ENCODE measurements around the gene KRTAP11-1. TPM values are rescaled to one million over a fixed set of nuclear protein-coding genes. Genes with fewer than 3 reads are reported as not detected.

KRTAP11-1 gene
- total RNA-seq, 1 experiment from 2014 or later: not detected

DNA sequence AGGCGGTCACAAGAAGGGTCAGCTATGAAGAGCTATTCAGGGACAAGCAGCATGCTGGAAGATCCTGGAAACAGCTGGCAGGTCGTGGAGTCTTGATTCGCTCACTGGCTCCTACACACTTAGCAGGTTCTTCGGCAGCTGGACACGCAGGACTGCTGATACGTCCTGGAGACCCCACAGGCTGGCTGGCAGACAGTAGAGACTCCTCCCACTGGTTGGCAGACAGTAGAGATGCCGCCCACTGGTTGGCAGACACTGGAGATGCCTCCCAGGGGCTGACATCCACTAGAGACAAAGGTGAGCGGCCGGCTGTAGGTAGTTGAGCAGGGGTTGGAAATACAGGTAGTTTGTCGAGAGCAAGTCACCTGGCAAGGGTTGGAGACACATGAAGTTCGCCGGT is 466 bp downstream of the KRTAP11-1 start:
- CTCF ChIA-PET: no interaction called here
- TF ChIP-seq, protein P1, sequence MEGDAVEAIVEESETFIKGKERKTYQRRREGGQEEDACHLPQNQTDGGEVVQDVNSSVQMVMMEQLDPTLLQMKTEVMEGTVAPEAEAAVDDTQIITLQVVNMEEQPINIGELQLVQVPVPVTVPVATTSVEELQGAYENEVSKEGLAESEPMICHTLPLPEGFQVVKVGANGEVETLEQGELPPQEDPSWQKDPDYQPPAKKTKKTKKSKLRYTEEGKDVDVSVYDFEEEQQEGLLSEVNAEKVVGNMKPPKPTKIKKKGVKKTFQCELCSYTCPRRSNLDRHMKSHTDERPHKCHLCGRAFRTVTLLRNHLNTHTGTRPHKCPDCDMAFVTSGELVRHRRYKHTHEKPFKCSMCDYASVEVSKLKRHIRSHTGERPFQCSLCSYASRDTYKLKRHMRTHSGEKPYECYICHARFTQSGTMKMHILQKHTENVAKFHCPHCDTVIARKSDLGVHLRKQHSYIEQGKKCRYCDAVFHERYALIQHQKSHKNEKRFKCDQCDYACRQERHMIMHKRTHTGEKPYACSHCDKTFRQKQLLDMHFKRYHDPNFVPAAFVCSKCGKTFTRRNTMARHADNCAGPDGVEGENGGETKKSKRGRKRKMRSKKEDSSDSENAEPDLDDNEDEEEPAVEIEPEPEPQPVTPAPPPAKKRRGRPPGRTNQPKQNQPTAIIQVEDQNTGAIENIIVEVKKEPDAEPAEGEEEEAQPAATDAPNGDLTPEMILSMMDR (IDR thresholded peaks at IDR 0.05; ENCODE audit: insufficient read depth in 1 of 2, low read depth in 1 of 2, low read length in 1 of 2, severe bottlenecking in 1 of 2, unreplicated experiment in 1 of 2): no peak
- no TSS peak for BruUV-seq (replicated peaks)
- H3K9me3 Mint-ChIP-seq (ENCODE audit: unreplicated experiment): no peaks in the 10 kb centered on the region
- H3K4me1 Mint-ChIP-seq (ENCODE audit: low read depth, unreplicated experiment): no peaks in the 10 kb centered on the region
- no peaks in the 10 kb centered on the region for H3K36me3 ChIP-seq (ENCODE audit: control insufficient read depth, insufficient read depth, low read length)
- no peaks in the 10 kb centered on the region for H3K9me3 ChIP-seq
- POLR2A ChIA-PET: no interaction called here
- H3K27ac Mint-ChIP-seq (ENCODE audit: unreplicated experiment): no peak overlapping the region
- DNase-seq: no peak
- H3K27me3 ChIP-seq (replicated peaks; ENCODE audit: control insufficient read depth, insufficient read depth, low read length): no peaks in the 10 kb centered on the region
- H3K27me3 Mint-ChIP-seq (ENCODE audit: insufficient read depth, unreplicated experiment): peaks cover 12% of the 10 kb centered on the region
- intact Hi-C loops (cut with micrococcal nuclease; ENCODE audit: unreplicated experiment): no loop called here
- H3K4me3 Mint-ChIP-seq (ENCODE audit: unreplicated experiment): no peak overlapping the region
- H3K4me1 ChIP-seq: no peaks in the 10 kb centered on the region
- no peaks in the 10 kb centered on the region for H3K36me3 Mint-ChIP-seq (ENCODE audit: insufficient read depth, unreplicated experiment)
- no peak overlapping the region for H3K4me3 ChIP-seq (ENCODE audit: low read depth, low read length)

- no TSS peak for BruUV-seq (replicated peaks)
- intact Hi-C loops (cut with micrococcal nuclease; ENCODE audit: unreplicated experiment): no loop called here
- CTCF ChIA-PET: no interaction called here
Measured at GRCh38 chr21:30874526-30874925, 6.9 kb downstream of the KRTAP11-1 start.

GRCh38 chr21:30847627-30848500 is 33.5 kb downstream of the KRTAP11-1 start:
- peaks cover 7% of the 10 kb centered on the region for H3K27me3 Mint-ChIP-seq (ENCODE audit: insufficient read depth, unreplicated experiment)
- intact Hi-C loops (cut with micrococcal nuclease; ENCODE audit: unreplicated experiment): no loop called here
- H3K9me3 Mint-ChIP-seq (ENCODE audit: unreplicated experiment): no peaks in the 10 kb centered on the region
- no peak overlapping the region for H3K4me3 Mint-ChIP-seq (ENCODE audit: unreplicated experiment)
- Histone ChIP-seq H3K27me3 (replicated peaks; ENCODE audit: control insufficient read depth, insufficient read depth, low read length) (no peaks in the 10 kb centered on the region), H3K4me1 (no peaks in the 10 kb centered on the region), H3K36me3 (ENCODE audit: control insufficient read depth, insufficient read depth, low read length) (no peaks in the 10 kb centered on the region), H3K4me3 (ENCODE audit: low read depth, low read length) (no peak overlapping the region), H3K9me3 (no peaks in the 10 kb centered on the region)
- no peaks in the 10 kb centered on the region for H3K4me1 Mint-ChIP-seq (ENCODE audit: low read depth, unreplicated experiment)
- H3K36me3 Mint-ChIP-seq (ENCODE audit: insufficient read depth, unreplicated experiment): no peaks in the 10 kb centered on the region
- ChIA-PET POLR2A (no interaction called here), CTCF (no interaction called here)
- H3K27ac Mint-ChIP-seq (ENCODE audit: unreplicated experiment): no peak overlapping the region
- TF ChIP-seq, protein P1 (IDR thresholded peaks at IDR 0.05; ENCODE audit: insufficient read depth in 1 of 2, low read depth in 1 of 2, low read length in 1 of 2, severe bottlenecking in 1 of 2, unreplicated experiment in 1 of 2): no peak
- BruUV-seq (replicated peaks): no TSS peak
- DNase-seq: no peak

More at GRCh38 chr21:30874526-30874925, 6.9 kb downstream of the KRTAP11-1 start:
- no peaks in the 10 kb centered on the region for H3K9me3 ChIP-seq
- H3K4me1 Mint-ChIP-seq (ENCODE audit: low read depth, unreplicated experiment): no peaks in the 10 kb centered on the region
- TF ChIP-seq, protein P1 (IDR thresholded peaks at IDR 0.05; ENCODE audit: insufficient read depth in 1 of 2, low read depth in 1 of 2, low read length in 1 of 2, severe bottlenecking in 1 of 2, unreplicated experiment in 1 of 2): no peak
- peaks cover 6% of the 10 kb centered on the region for H3K27me3 Mint-ChIP-seq (ENCODE audit: insufficient read depth, unreplicated experiment)
- no peaks in the 10 kb centered on the region for H3K36me3 ChIP-seq (ENCODE audit: control insufficient read depth, insufficient read depth, low read length)
- no peaks in the 10 kb centered on the region for H3K36me3 Mint-ChIP-seq (ENCODE audit: insufficient read depth, unreplicated experiment)
- no peaks in the 10 kb centered on the region for H3K4me1 ChIP-seq
- DNase-seq: no peak
- H3K4me3 Mint-ChIP-seq (ENCODE audit: unreplicated experiment): no peak overlapping the region
- H3K27ac Mint-ChIP-seq (ENCODE audit: unreplicated experiment): no peak overlapping the region
- no peaks in the 10 kb centered on the region for H3K9me3 Mint-ChIP-seq (ENCODE audit: unreplicated experiment)
- POLR2A ChIA-PET: no interaction called here
- H3K27me3 ChIP-seq (replicated peaks; ENCODE audit: control insufficient read depth, insufficient read depth, low read length): no peaks in the 10 kb centered on the region
- H3K4me3 ChIP-seq (ENCODE audit: low read depth, low read length): no peak overlapping the region

All from Caco-2 (cell line).